Activated CD8-positive, alpha-beta memory T cell treated with anti-CD3 and anti-CD28 coated beads for 48 hours (primary cell): ENCODE results near the gene DSCAML1.

Experiments used
- DNase-seq, 3 experiments: peaks; one replicate each; pipeline ENCODE4 v3.0.0-alpha.2; 2020; ENCODE audit warnings: low read depth in 2 of 3, low spot score in 2 of 3

The DSCAML1 gene

GRCh38 chr11:117527271-117527670 lies 269.7 kb downstream of the DSCAML1 start:
- DNase-seq, result no peak

GRCh38 chr11:117525866-117526542 lies 271.0 kb downstream of the DSCAML1 start:
- DNase-seq, result no peak

- no peak for DNase-seq
Measured at GRCh38 chr11:117524468-117525183, 272.4 kb downstream of the DSCAML1 start.

GRCh38 chr11:117523680-117524079 lies 273.3 kb downstream of the DSCAML1 start:
- no peak for DNase-seq

GRCh38 chr11:117521974-117522373 lies 275.0 kb downstream of the DSCAML1 start:
- DNase-seq, result no peak

GRCh38 chr11:117520966-117521365 lies 276.1 kb downstream of the DSCAML1 start:
- DNase-seq, result no peak

GRCh38 chr11:117520201-117520600 lies 276.8 kb downstream of the DSCAML1 start:
- no peak for DNase-seq

- DNase-seq, result no peak
Measured at GRCh38 chr11:117519590-117519989, 277.4 kb downstream of the DSCAML1 start.

- DNase-seq, result no peak
Measured at GRCh38 chr11:117519170-117519569, 277.8 kb downstream of the DSCAML1 start.

- DNase-seq, result no peak
Measured at GRCh38 chr11:117518455-117518854, 278.6 kb downstream of the DSCAML1 start.

GRCh38 chr11:117517097-117517496 lies 279.9 kb downstream of the DSCAML1 start:
- DNase-seq, result no peak

- no peak for DNase-seq
Measured at GRCh38 chr11:117515892-117516787, 280.9 kb downstream of the DSCAML1 start.

- DNase-seq, result no peak
Measured at GRCh38 chr11:117514256-117514655, 282.8 kb downstream of the DSCAML1 start.

GRCh38 chr11:117513666-117514065 lies 283.4 kb downstream of the DSCAML1 start:
- DNase-seq, result no peak

GRCh38 chr11:117511931-117512539 lies 285.0 kb downstream of the DSCAML1 start:
- DNase-seq, result no peak

- DNase-seq, result no peak
Measured at GRCh38 chr11:117511483-117511930, 285.5 kb downstream of the DSCAML1 start.

- no peak for DNase-seq
Measured at GRCh38 chr11:117510646-117511045, 286.4 kb downstream of the DSCAML1 start.

- DNase-seq, result no peak
Measured at GRCh38 chr11:117509543-117509942, 287.5 kb downstream of the DSCAML1 start.

GRCh38 chr11:117506971-117507370 lies 290.0 kb downstream of the DSCAML1 start:
- no peak for DNase-seq

GRCh38 chr11:117505285-117505970 lies 291.6 kb downstream of the DSCAML1 start:
- DNase-seq, result no peak

- no peak for DNase-seq
Measured at GRCh38 chr11:117502779-117503100, 294.3 kb downstream of the DSCAML1 start.
